ENCODE results near the gene PCDH9.

DNA sequence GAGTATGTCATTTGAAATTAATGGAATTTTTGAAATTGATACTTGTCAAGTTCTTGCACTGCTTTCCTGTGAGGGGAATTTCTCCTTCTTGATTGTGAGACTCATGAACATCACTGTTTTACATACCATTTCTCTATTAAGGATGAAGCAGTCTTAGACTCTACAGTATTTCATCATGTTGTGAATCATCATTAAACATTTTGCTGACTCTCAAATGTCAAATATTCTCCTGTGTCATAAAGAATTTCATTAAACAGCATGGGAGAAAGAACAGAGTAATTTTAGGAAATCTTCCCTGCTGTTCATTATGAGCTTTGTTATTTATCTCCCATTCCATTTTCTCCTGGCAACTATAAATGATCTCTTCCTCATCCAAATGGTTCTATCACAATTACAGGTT is 729.0 kb downstream of the PCDH9 start:
- TF ChIP-seq CBX1 (IDR thresholded peaks at IDR 0.05; ENCODE audit: low read depth) (no peak), CTCF (CRISPR knock-in tag; IDR thresholded peaks at IDR 0.05) (no peak), HMG20B (CRISPR knock-in tag; conservative IDR thresholded peaks at IDR 0.05) (no peak), TEAD3 (CRISPR knock-in tag; optimal IDR thresholded peaks at IDR 0.05; ENCODE audit: borderline replicate concordance) (no peak), EZH2 (conservative IDR thresholded peaks at IDR 0.05; ENCODE audit: low read depth, low read length) (no peak), HMGXB4 (CRISPR knock-in tag; IDR thresholded peaks at IDR 0.05; ENCODE audit: borderline replicate concordance in 1 of 2, low read depth in 1 of 2) (no peak)
- TF ChIP-seq, protein P1, sequence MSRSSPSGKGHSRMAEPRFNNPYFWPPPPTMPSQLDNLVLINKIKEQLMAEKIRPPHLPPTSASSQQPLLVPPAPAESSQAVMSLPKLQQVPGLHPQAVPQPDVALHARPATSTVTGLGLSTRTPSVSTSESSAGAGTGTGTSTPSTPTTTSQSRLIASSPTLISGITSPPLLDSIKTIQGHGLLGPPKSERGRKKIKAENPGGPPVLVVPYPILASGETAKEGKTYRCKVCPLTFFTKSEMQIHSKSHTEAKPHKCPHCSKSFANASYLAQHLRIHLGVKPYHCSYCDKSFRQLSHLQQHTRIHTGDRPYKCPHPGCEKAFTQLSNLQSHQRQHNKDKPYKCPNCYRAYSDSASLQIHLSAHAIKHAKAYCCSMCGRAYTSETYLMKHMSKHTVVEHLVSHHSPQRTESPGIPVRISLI (CRISPR knock-in tag; IDR thresholded peaks at IDR 0.05; ENCODE audit: borderline replicate concordance) = no peak
